H9 (cell line): ENCODE results near the gene RNF13. TPM values are rescaled to one million over a fixed set of nuclear protein-coding genes. Genes with fewer than 3 reads are reported as not detected.

Experiments used
- DNase-seq: peaks from one replicate; pipeline ENCODE4 v3.0.0-alpha.2; 2017
- H2AFZ ChIP-seq: one replicate; pipeline ENCODE4 v1.6.1; 2013; ENCODE audit warnings: mild to moderate bottlenecking, low read length, control low read depth, moderate library complexity
- H2AK5ac ChIP-seq: 2 replicates; pipeline ENCODE4 v1.6.1; 2013; ENCODE audit warnings: low read length, control low read depth, mixed read lengths; ENCODE audit not compliant: insufficient read length
- H2BK120ac ChIP-seq: one replicate; pipeline ENCODE4 v1.6.1; 2013; ENCODE audit warnings: low read depth, mild to moderate bottlenecking, low read length, control low read depth, inconsistent platforms; ENCODE audit not compliant: poor library complexity, severe bottlenecking
- H2BK12ac ChIP-seq: 2 replicates; pipeline ENCODE4 v1.6.1; 2013; ENCODE audit warnings: low read length, control low read depth, mixed read lengths, low read depth; ENCODE audit not compliant: insufficient read length
- H2BK15ac ChIP-seq: 2 replicates; pipeline ENCODE4 v1.6.1; 2013; ENCODE audit warnings: low read depth, low read length, control low read depth
- H2BK20ac ChIP-seq: one replicate; pipeline ENCODE4 v1.6.1; 2013; ENCODE audit warnings: low read depth, mild to moderate bottlenecking, low read length, control low read depth, inconsistent platforms; ENCODE audit not compliant: poor library complexity, severe bottlenecking
- H2BK5ac ChIP-seq: 2 replicates; pipeline ENCODE4 v1.6.1; 2013; ENCODE audit warnings: low read length, control low read depth, mixed read lengths; ENCODE audit not compliant: insufficient read length
- H3K14ac ChIP-seq: 2 replicates; pipeline ENCODE4 v1.6.1; 2013; ENCODE audit warnings: low read length, control low read depth; ENCODE audit not compliant: insufficient read depth
- H3K18ac ChIP-seq: 2 replicates; pipeline ENCODE4 v1.6.1; 2013; ENCODE audit warnings: low read depth, mild to moderate bottlenecking, mixed read lengths, low read length, control low read depth; ENCODE audit not compliant: insufficient read length
- H3K23ac ChIP-seq: 2 replicates; pipeline ENCODE4 v1.6.1; 2013; ENCODE audit warnings: low read length, control low read depth, mixed read lengths, low read depth; ENCODE audit not compliant: insufficient read length
- H3K23me2 ChIP-seq: 2 replicates; pipeline ENCODE4 v1.6.1; 2013; ENCODE audit warnings: low read depth, mild to moderate bottlenecking, mixed read lengths, low read length, control low read depth; ENCODE audit not compliant: insufficient read length, poor library complexity, severe bottlenecking
- H3K27ac ChIP-seq: 2 replicates; pipeline ENCODE4 v1.5.1; 2013; ENCODE audit warnings: low read length, control low read depth, mixed read lengths, low read depth; ENCODE audit not compliant: insufficient read length
- H3K27me3 ChIP-seq: 2 replicates; pipeline ENCODE4 v1.6.1; 2013; ENCODE audit warnings: low read length, control low read depth, inconsistent platforms; ENCODE audit not compliant: insufficient read depth
- H3K4ac ChIP-seq: 2 replicates; pipeline ENCODE4 v1.6.1; 2013; ENCODE audit warnings: low read depth, mild to moderate bottlenecking, control low read depth, inconsistent platforms, low read length, moderate library complexity
- H3K4me1 ChIP-seq: 2 replicates; pipeline ENCODE4 v1.6.1; 2013; ENCODE audit warnings: low read length, control low read depth, inconsistent platforms; ENCODE audit not compliant: insufficient read depth
- H3K4me2 ChIP-seq: 2 replicates; pipeline ENCODE4 v1.6.1; 2013; ENCODE audit warnings: low read length, control low read depth, mixed read lengths; ENCODE audit not compliant: insufficient read length, insufficient read depth
- H3K56ac ChIP-seq: 2 replicates; pipeline ENCODE4 v1.6.1; 2013; ENCODE audit warnings: low read depth, mild to moderate bottlenecking, mixed read lengths, low read length, control low read depth; ENCODE audit not compliant: insufficient read length
- H3K79me1 ChIP-seq: 2 replicates; pipeline ENCODE4 v1.6.1; 2013; ENCODE audit warnings: low read depth, mild to moderate bottlenecking, moderate library complexity, low read length, control low read depth, inconsistent platforms; ENCODE audit not compliant: insufficient read depth, poor library complexity, severe bottlenecking
- H3K79me2 ChIP-seq: 2 replicates; pipeline ENCODE4 v1.6.1; 2013; ENCODE audit warnings: low read length, control low read depth, inconsistent platforms; ENCODE audit not compliant: insufficient read depth
- H3K9ac ChIP-seq: 2 replicates; pipeline ENCODE4 v1.6.1; 2013; ENCODE audit warnings: low read length, control low read depth, mixed read lengths; ENCODE audit not compliant: insufficient read length; ENCODE audit errors: extremely low read depth
- H3K9me3 ChIP-seq: one replicate; pipeline ENCODE4 v1.6.1; 2013; ENCODE audit warnings: low read depth, low read length, inconsistent platforms; ENCODE audit not compliant: control insufficient read depth
- H3T11ph ChIP-seq: one replicate; pipeline ENCODE4 v1.6.1; 2013; ENCODE audit warnings: mild to moderate bottlenecking, low read length, control low read depth, inconsistent platforms
- H4K20me1 ChIP-seq: one replicate; pipeline ENCODE4 v1.6.1; 2013; ENCODE audit not compliant: control insufficient read depth, insufficient read length, insufficient read depth
- H4K5ac ChIP-seq: 2 replicates; pipeline ENCODE4 v1.6.1; 2013; ENCODE audit warnings: low read depth, mild to moderate bottlenecking, mixed read lengths, low read length, control low read depth; ENCODE audit not compliant: insufficient read length
- H4K8ac ChIP-seq: replicated peaks from 2 replicates; pipeline ENCODE4 v1.6.1; 2013; ENCODE audit warnings: low read length, control low read depth, mixed read lengths, low read depth; ENCODE audit not compliant: insufficient read length
- H4K91ac ChIP-seq: 2 replicates; pipeline ENCODE4 v1.6.1; 2013; ENCODE audit warnings: low read depth, mild to moderate bottlenecking, moderate library complexity, mixed read lengths, low read length, control low read depth; ENCODE audit not compliant: insufficient read length
- H3K27ac Mint-ChIP-seq, 3 experiments: 2 replicates in 2 of 3; 3 replicates in 1 of 3; pipeline ENCODE4 v1.8.0; 2020 to 2021; ENCODE audit warnings: mixed read lengths in 3 of 3, mild to moderate bottlenecking in 1 of 3, moderate library complexity in 1 of 3
- H3K27me3 Mint-ChIP-seq: 2 replicates; pipeline ENCODE4 v1.8.0; 2021; ENCODE audit warnings: low read depth, mild to moderate bottlenecking, moderate library complexity, mixed read lengths
- H3K36me3 Mint-ChIP-seq, 3 experiments: 2 replicates in 2 of 3; 3 replicates in 1 of 3; pipeline ENCODE4 v1.8.0; 2020 to 2021; ENCODE audit warnings: low read depth in 3 of 3, mixed read lengths in 3 of 3; ENCODE audit not compliant: insufficient read depth in 1 of 3
- H3K4me1 Mint-ChIP-seq, 2 experiments: 2 replicates each; pipeline ENCODE4 v1.8.0; 2020; ENCODE audit warnings: mixed read lengths in 2 of 2
- H3K4me3 Mint-ChIP-seq, 2 experiments: 2 replicates in 1 of 2; 3 replicates in 1 of 2; pipeline ENCODE4 v1.8.0; 2020 to 2021; ENCODE audit warnings: mild to moderate bottlenecking in 2 of 2, mixed read lengths in 2 of 2, moderate library complexity in 1 of 2
- H3K9me3 Mint-ChIP-seq, 2 experiments: 2 replicates in 1 of 2; 3 replicates in 1 of 2; pipeline ENCODE4 v1.8.0; 2020; ENCODE audit warnings: mild to moderate bottlenecking in 2 of 2, mixed read lengths in 2 of 2, moderate library complexity in 1 of 2
- CTCF ChIP-seq: fragments of 200-600 bp; sonication (generic); conservative IDR thresholded peaks from 3 replicates; pipeline ENCODE4 v1.8.0; 2021; ENCODE audit warnings: antibody characterized with exemption, mild to moderate bottlenecking
- WGBS: extraction: QIAGEN DNeasy Blood & Tissue Kit; methylation state at CpG from one replicate; pipeline ENCODE4 v1.1.7; 2013; ENCODE audit warnings: missing lambda C conversion rate, low lambda C conversion rate, mixed read lengths; ENCODE audit not compliant: insufficient read length; ENCODE audit errors: extremely low coverage; 5-methylcytosine and 5-hydroxymethylcytosine counted together
- total RNA-seq: library from RNA; stranded (reverse); gene quantifications from 2 replicates; pipeline ENCODE4 v1.2.1, GENCODE V29; 2021

RNF13 gene
- total RNA-seq, 1 experiment from 2014 or later, result 23.4 TPM

DNA sequence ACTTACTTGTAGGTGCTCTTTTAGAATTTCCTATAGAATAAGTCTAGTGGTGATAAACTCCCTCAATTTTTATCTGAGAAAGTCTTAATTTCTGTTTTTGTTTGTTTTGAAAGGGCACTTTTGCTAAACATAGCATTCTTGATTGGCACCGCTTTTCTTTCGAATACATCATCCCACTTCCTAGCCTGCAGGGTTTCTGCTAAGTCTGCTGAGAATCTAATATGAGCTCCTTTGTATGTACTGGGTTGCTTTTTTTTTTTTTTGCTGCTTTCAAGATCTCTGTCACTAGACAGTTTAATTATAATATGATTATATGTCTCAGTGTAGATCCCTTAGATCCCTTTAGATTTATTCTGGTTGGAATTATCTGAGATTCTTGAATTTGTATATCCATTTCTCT, 136.2 kb downstream of the RNF13 start:
- Histone ChIP-seq H3K18ac (no peak overlapping the region), H3K4ac (no peak overlapping the region), H3K23me2 (no peaks in the 10 kb centered on the region), H3K27me3 (no peaks in the 10 kb centered on the region), H2BK20ac (no peak overlapping the region), H2BK15ac (no peak overlapping the region), H3K79me2 (no peaks in the 10 kb centered on the region), H4K91ac (no peak overlapping the region), H3T11ph (no peak overlapping the region), H2AK5ac (no peak overlapping the region), H4K8ac (no peak overlapping the region), H2BK120ac (no peak overlapping the region), H2BK5ac (no peak overlapping the region), H2AFZ (no peak overlapping the region), H3K4me1 (no peaks in the 10 kb centered on the region), H2BK12ac (no peak overlapping the region), H3K79me1 (no peaks in the 10 kb centered on the region), H3K56ac (no peak overlapping the region), H4K20me1 (no peaks in the 10 kb centered on the region), H4K5ac (no peak overlapping the region), H3K14ac (no peak overlapping the region), H3K9me3 (no peaks in the 10 kb centered on the region), H3K4me2 (no peak overlapping the region), H3K23ac (no peak overlapping the region), H3K9ac (no peak overlapping the region), H3K27ac (no peak overlapping the region)
- Mint-ChIP-seq H3K27ac (no peak overlapping the region), H3K9me3 (peaks cover 31 to 33% of the 10 kb centered on the region in 2 experiments), H3K36me3 (peaks cover 44 to 70% (median 62%) of the 10 kb centered on the region in 3 experiments), H3K4me3 (no peak overlapping the region), H3K27me3 (no peaks in the 10 kb centered on the region; the same call in 1 of the 2 replicates), H3K4me1 (peaks cover 7 to 8% of the 10 kb centered on the region in 2 experiments)
- TF ChIP-seq CTCF, result no peak
- no peak for DNase-seq
- no CpG with 5 or more reads among the region's 2 CpGs for WGBS
